Adipose tissue (tissue), 3 donors: ENCODE data around the gene ICA1L. TPM values are rescaled to one million over a fixed set of nuclear protein-coding genes. Genes with fewer than 3 reads are reported as not detected.
"Not testable (repeated sequence)": the region's sequence is repeated elsewhere in the genome, so short reads cannot be mapped to it uniquely, and the experiment has no call there.

Experiments
- H3K27ac ChIP-seq: one replicate; pipeline ENCODE4 v1.5.1; 2013; ENCODE audit warnings: low read depth, low read length
- WGBS, 3 donors: extraction: QIAGEN DNeasy Blood & Tissue Kit; methylation state at CpG; one replicate each; pipeline ENCODE4 v1.1.7; 2013; 5-methylcytosine and 5-hydroxymethylcytosine counted together
- polyA plus RNA-seq, 3 donors: library from polyadenylated mRNA; stranded (reverse); fragments of 200-250 nt; gene quantifications; one replicate each; pipeline ENCODE4 v1.2.3, GENCODE V29; 2013
- donor health status: healthy with polysubstance abuse.
- donor health status: Bipolar disorder and iron deficiency.
- donor health status: healthy.

The ICA1L gene
- polyA plus RNA-seq: 1 to 10 TPM; 1.4 to 3.4 (median 2.2) TPM

DNA sequence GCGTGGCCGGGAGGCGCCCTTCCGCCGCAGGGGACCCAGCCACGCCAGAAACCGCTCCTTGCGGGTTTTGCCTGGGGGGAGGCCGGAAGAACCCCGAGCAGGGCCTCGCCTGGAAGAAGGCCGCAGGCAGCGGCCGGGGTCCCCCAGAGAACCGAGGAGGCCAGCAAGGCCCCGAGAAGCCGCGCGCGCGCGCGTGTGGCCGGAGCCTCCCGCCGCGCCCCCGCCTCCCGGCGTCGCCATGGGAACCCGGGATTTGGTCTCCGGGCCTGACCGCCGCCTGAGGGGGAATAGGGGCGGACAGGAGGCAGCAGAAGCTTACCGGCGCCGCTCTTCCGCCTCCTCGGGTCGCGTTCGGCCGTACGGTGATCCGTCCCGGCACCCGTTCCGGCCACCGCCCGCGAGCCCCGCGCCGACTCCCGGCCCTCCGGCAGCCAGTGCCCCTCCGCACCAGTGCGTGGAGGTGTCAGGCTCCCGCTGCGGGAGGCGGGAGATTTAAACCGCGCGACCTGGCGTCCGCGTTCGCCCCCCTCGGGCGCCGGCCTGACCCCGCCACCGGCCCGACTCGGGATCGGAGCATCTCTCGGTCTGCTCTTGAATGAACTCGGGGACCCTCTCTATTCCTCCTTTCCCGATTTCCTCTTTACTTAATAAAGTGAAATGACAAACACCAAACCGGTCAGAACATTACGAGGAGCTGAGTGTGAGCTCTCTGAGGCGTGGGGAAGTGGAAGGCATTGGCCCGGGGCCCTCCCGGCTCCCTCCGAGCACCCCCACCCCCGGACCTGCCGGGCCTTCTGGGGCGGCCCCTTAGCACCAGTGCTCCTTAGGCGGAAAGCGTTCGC is at the start of gene ICA1L:
ICA1L (minus strand) TSS at position 467 of the 842 bp plus-strand sequence. CDS start 42,757 bp downstream, outside the sequence.
- peak within 1 kb of the TSS; percentile 45 for H3K27ac ChIP-seq
- 0 to 1% (median 1%) methylated on average over 86 to 93 of the region's 93 CpGs for WGBS, 3 donors

DNA sequence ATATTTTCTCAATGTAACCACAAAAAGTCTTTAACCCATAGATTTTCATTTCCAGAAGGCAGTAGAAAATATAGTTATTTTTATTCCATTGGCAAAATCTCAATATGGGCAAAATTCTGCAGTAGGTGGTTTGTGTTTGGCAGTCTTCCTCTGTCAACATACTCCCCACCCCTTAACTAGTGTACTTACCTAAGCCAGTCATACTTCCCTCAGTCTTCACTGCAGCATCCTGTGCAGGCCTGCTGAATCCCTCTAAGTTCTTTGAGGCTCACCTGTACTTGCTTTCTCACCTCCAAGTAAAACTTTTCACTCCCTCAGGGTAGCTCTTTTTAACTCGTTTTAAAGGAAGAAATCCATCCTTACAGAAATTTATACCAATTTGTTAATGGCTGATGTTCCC is 47.3 kb upstream of the ICA1L start:
- H3K27ac ChIP-seq: no peak overlapping the region

GRCh38 chr2:202912342-202913201 is 41.0 kb upstream of the ICA1L start:
- H3K27ac ChIP-seq: not testable (repeated sequence)
- 2 to 3% (median 3%) methylated on average over 6 to 18 of the region's 49 CpGs for WGBS, 3 donors

More for the DNA sequence above, 47.3 kb upstream of the ICA1L start:
- 90 to 97% (median 94%) methylated on average over 1 of the region's 1 CpG for WGBS, 3 donors

GRCh38 chr2:202911512-202912341 is 40.2 kb upstream of the ICA1L start, which contains the start of the genes CARF and WDR12:
TSS of gene CARF (plus strand) at chr2:202912275. CDS start at chr2:202941903, 29,628 bp downstream.
TSS of gene WDR12 (minus strand) at chr2:202911673. CDS start at chr2:202911476, 197 bp downstream.
- 0 to 1% (median 0%) methylated on average over 39 of the region's 39 CpGs for WGBS, 3 donors
- peak within 1 kb of the TSS; percentile 48 for H3K27ac ChIP-seq

GRCh38 chr2:202911203-202911511 is 39.6 kb upstream of the ICA1L start:
- no peak overlapping the region for H3K27ac ChIP-seq
- WGBS, 3 donors: 0% methylated on average over 8 of the region's 8 CpGs

DNA sequence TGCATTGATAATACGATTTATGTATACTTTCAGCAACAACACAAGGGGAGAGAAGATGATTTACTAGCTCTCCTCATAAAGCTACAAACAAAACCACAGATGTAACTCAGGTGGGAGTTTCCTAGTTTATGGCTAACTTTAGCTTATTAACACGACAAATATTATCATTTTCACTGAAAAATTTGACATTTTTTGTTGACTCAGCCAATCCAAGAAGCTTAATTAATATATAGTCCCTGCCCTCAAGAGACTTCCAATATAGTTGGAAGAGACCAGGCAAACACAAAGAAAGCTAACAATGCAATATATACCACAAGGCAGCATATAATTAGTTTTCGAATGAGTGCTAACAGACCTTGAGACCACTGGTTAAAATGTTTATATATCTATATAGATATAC is 39.1 kb upstream of the ICA1L start:
- no peak overlapping the region for H3K27ac ChIP-seq
- WGBS, 3 donors: 10 to 14% (median 13%) methylated on average over 3 of the region's 3 CpGs

- WGBS, 3 donors: 73 to 95% (median 92%) methylated on average over 5 of the region's 5 CpGs
- H3K27ac ChIP-seq: not testable (repeated sequence)
Observed at GRCh38 chr2:202910250-202910649, 38.7 kb upstream of the ICA1L start.

- 89 to 93% (median 90%) methylated on average over 6 of the region's 6 CpGs for WGBS, 3 donors
- no peak overlapping the region for H3K27ac ChIP-seq
Observed at GRCh38 chr2:202909394-202910192, 38.0 kb upstream of the ICA1L start.

- WGBS, 3 donors: 79 to 87% (median 86%) methylated on average over 5 of the region's 5 CpGs
- no peak overlapping the region for H3K27ac ChIP-seq
Observed at GRCh38 chr2:202908186-202908585, 36.6 kb upstream of the ICA1L start.

DNA sequence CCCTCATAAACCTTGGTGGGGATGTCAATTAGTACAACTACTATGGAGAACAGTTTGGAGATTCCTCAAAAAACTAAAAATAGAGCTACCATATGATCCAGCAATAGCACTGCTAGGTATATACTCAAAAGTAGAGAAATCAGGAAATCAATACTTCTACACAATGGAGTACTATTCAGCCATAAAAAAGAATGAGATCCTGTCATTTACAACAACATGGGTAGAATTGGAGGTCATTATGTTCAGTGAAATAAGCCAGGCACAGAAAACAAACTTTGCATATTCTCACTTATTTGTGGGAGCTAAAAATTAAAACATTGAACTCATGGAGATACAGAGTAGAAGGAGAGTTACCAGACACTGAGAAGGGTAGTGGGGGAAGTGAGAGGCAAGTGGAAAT is 33.9 kb upstream of the ICA1L start:
- not testable (repeated sequence) for H3K27ac ChIP-seq

DNA sequence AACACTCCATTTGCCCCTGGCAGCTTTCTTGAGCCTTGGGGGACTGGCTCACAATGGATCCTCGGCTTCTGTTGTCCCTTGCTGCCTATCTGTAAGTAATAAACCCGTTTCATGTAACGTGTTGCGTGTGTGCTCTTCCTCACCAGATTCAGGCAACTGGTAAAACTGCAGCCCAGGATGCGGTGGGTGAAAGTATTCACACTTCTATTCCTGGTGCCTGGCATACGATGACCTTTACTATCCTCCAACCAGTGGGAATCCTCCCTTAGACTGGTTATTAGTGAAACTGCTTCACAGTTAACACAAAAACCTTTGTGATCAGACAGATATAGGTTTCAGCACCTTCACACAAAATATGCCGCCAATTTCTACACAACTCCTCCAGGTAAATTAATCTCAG is 13.6 kb upstream of the ICA1L start:
- WGBS, 3 donors: 86 to 96% (median 95%) methylated on average over 7 of the region's 7 CpGs

DNA sequence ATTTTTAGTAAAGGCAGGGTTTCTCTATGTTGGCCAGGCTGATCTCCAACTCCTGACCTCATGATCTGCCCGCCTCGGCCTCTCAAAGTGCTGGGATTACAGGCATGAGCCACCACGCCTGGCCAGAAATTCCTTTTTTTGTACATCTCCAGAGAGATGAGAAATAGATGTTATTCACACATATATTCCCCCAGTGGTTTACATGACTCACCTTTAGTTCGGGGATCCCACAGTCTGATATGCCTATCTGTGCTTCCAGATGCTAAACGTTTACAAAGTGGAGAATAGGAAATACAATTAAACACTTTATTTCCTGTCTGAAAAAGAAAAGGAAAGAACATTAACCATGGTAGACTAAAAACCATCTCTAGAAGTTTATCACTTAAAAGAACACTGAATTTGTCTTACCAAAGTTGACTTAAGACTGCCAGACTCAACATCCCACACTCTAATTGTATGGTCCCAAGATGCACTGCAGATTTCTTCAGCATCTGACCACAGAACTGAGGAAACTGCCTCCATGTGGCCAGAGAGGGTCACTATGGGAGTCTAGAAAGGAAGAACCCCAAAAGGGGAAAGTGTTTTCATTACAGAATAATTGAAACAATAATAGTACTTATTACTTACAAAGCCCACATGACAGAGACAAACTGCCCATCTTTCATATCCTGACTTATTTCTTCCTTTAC is 12.6 kb upstream of the ICA1L start:
- no peak overlapping the region for H3K27ac ChIP-seq
- 69 to 94% (median 83%) methylated on average over 5 of the region's 5 CpGs for WGBS, 3 donors

More for the DNA sequence above, 13.6 kb upstream of the ICA1L start:
- no peak overlapping the region for H3K27ac ChIP-seq

- 91 to 94% (median 93%) methylated on average over 4 of the region's 4 CpGs for WGBS, 3 donors
- no peak overlapping the region for H3K27ac ChIP-seq
Observed at GRCh38 chr2:202881570-202881969, 10.0 kb upstream of the ICA1L start.

DNA sequence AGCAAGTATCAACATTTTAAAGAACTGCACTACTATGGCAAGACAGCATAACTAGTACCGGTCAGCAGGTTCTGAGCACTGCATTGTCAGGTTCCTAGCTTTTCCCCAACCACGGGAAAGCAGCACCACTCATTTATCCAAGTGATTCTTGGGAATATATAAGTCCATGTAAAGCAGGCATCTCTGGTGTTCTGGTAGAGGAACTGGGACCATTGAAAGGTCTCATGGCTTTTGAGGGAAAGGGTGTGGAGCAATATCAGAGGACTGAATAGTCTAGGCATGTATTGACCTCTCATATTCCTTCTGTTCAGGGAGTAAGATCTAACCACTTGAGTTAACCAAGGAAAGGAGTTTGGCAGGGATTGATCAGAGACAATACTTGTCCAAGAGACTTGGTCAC is 6.1 kb upstream of the ICA1L start:
- H3K27ac ChIP-seq: no peak overlapping the region
- WGBS, 3 donors: 94 to 99% (median 96%) methylated on average over 2 of the region's 2 CpGs

GRCh38 chr2:202870431-202871299 is 901 bp downstream of the ICA1L start:
- 2 to 5% (median 5%) methylated on average over 37 of the region's 37 CpGs for WGBS, 3 donors
- H3K27ac ChIP-seq: peak overlapping the region; percentile 45

DNA sequence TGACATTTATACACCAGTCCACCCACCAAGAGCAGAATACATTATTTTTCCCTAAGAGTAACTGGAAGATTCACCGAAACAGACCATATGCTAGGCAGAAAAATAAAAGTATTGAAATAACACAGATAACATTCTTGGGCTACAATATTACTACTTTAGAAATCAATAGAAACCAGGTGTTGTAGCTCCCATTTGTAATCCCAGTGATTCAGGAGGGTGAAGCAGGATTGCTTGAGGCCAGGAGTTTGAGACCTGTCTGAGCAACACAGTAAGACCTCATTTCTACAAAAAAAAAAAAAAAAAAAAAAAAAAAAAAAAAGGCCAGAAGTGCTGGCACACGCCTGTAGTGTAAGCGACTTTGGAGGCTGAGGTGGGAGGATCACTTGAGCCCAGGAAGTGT is 9.6 kb downstream of the ICA1L start:
- no peak overlapping the region for H3K27ac ChIP-seq
- 55 to 98% (median 96%) methylated on average over 3 of the region's 3 CpGs for WGBS, 3 donors
